ENCODE data around the gene CDO1. TPM values are rescaled to one million over a fixed set of nuclear protein-coding genes. Genes with fewer than 3 reads are reported as not detected.

CDO1 gene
- total and polyA plus RNA-seq, 9 of the 15 experiments (the other 6 are each of a cell fraction or from before 2014, with no cell fraction given): 0.16 to 0.22 TPM; not detected in 7

- Histone ChIP-seq H3K4me3 (no peak overlapping the region), H3K9ac (ENCODE audit: insufficient read depth in 1 of 2, low read depth in 2 of 2, low read length in 2 of 2) (peak overlapping the region in 1 of 2 experiments; percentile 45; a peak in 1 of 4 replicates), H3K27ac (ENCODE audit: extremely low read depth, low read depth, low read length) (no peak overlapping the region), H3K27me3 (ENCODE audit: control insufficient read depth in 2 of 2, insufficient read depth in 2 of 2, low read length in 2 of 2) (peaks cover 26% of the 10 kb centered on the region in 2 experiments; a peak in 4 of 5 replicates), H4K20me1 (replicated peaks; ENCODE audit: control insufficient read depth, insufficient read depth, low read length) (no peaks in the 10 kb centered on the region), H3K9me3 (replicated peaks; ENCODE audit: control insufficient read depth, insufficient read depth, low read depth, low read length) (peaks cover 4% of the 10 kb centered on the region; the same call in 1 of the 2 replicates), H3K4me2 (ENCODE audit: insufficient read depth, low read length) (peak overlapping the region; percentile 32), H2AFZ (ENCODE audit: low read depth, low read length) (peak overlapping the region; percentile 47; the same call in 1 of the 2 replicates), H3K79me2 (ENCODE audit: control insufficient read depth, insufficient read depth, low read length) (no peaks in the 10 kb centered on the region), H3K4me1 (replicated peaks in 1 of 2; ENCODE audit: control insufficient read depth in 2 of 2, insufficient read depth in 2 of 2, low read length in 2 of 2) (no peaks in the 10 kb centered on the region; a peak in 1 of 5 replicates), H3K36me3 (ENCODE audit: control insufficient read depth, insufficient read depth, low read length) (no peaks in the 10 kb centered on the region), H3K9me1 (ENCODE audit: control insufficient read depth, insufficient read depth, low read length) (no peaks in the 10 kb centered on the region)
- in situ Hi-C loops (cut with MboI) (no loop called here), intact Hi-C loops (cut with micrococcal nuclease) (no loop called here)
- DNase-seq (ENCODE audit: extremely low read depth in 1 of 4, low spot score in 3 of 4): no peak
- POLR2A ChIA-PET: interaction anchor here (0.9 to 1.6 kb wide), 2 partner anchors 8 to 14 kb away, joined by 3 read pairs; no protein-coding TSS in a partner anchor
- ATAC-seq: no peak
- CTCF ChIA-PET (ENCODE audit: low intra/inter-chr PET ratio): no interaction called here
- TF ChIP-seq FOSL1 (tag; conservative IDR thresholded peaks at IDR 0.05) (no peak), OTX1 (CRISPR knock-in tag; IDR thresholded peaks at IDR 0.05) (no peak), FUS (optimal IDR thresholded peaks at IDR 0.05; ENCODE audit: low read depth, low read length) (no peak), FOXK1 (CRISPR knock-in tag; IDR thresholded peaks at IDR 0.05; ENCODE audit: borderline replicate concordance) (no peak), TEAD1 (CRISPR knock-in tag; IDR thresholded peaks at IDR 0.05) (no peak), IRF9 (tag; IDR thresholded peaks at IDR 0.05) (no peak), FOXA1 (IDR thresholded peaks at IDR 0.05; ENCODE audit: borderline replicate concordance) (no peak), HLTF (IDR thresholded peaks at IDR 0.05) (no peak)
- BruUV-seq (replicated peaks): no TSS peak
- WGBS (ENCODE audit: insufficient coverage, low coverage, missing lambda C conversion rate): 5% methylated on average over 18 of the region's 18 CpGs
- no peak for FAIRE-seq
Observed at GRCh38 chr5:115818821-115819220, 2.4 kb upstream of the CDO1 start.
